ENCODE results near the gene EDIL3.

GRCh38 chr5:84281383-84281782, 103.3 kb downstream of the EDIL3 start:
- TF ChIP-seq CTCF (IDR thresholded peaks at IDR 0.05; ENCODE audit: low read depth, low read length) (no peak), EZH2phosphoT487 (IDR thresholded peaks at IDR 0.05; ENCODE audit: low read depth) (no peak)
